Measurements from ENCODE around the gene PPP3R1.

- TF ChIP-seq CTCF (IDR thresholded peaks at IDR 0.05) (no peak), POLR2A (IDR thresholded peaks at IDR 0.05) (no peak)
Measured at GRCh38 chr2:68185541-68186164, 66.7 kb downstream of the PPP3R1 start.
